GM21447 (cell line): ENCODE data around the gene XRN1.
"Not testable (repeated sequence)": the region's sequence is repeated elsewhere in the genome, so short reads cannot be mapped to it uniquely, and the experiment has no call there.

Source experiments
- ATAC-seq: cut with Tn5 transposase; IDR thresholded peaks from one replicate; pipeline ENCODE4 v1.9.1; 2021; ENCODE audit not compliant: unreplicated experiment

Gene XRN1

DNA sequence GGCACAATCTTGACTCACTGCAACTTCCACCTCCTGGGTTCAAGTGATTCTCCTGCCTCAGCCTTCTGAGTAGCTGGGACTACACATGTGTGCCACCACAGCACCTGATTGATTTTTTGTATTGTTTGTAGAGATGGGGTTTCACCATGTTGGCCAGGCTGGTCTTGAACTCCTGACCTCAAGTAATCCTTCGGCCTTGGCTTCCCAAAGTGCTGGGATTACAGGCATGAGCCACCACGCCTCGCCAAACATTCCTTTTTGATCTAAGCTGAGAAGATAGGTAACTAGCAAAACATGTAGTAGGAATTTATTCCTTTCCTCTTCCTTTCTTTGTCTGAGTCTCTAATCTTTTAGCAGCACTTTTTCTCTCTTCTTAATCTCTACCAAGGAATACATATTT lies 95.1 kb downstream of the XRN1 start:
- not testable (repeated sequence) for ATAC-seq

DNA sequence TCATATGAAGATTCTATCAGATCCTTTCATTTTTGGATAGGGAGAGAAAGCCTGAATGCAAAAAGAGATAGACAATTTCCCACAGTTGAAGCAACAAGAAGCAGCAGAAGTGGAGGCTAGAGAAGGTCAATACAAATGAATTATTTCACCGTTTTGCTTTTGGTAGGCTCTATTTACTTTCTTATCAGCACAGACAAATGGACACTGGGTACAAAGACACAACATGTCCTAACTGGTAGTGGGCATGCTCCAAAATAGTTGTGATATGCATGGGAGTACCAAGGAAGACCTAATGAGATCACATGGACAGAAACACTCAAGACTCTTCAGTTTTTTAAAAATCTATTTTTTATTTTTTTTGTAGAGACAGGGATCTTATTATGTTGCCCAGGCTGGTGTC lies 99.4 kb downstream of the XRN1 start:
- no peak for ATAC-seq

DNA sequence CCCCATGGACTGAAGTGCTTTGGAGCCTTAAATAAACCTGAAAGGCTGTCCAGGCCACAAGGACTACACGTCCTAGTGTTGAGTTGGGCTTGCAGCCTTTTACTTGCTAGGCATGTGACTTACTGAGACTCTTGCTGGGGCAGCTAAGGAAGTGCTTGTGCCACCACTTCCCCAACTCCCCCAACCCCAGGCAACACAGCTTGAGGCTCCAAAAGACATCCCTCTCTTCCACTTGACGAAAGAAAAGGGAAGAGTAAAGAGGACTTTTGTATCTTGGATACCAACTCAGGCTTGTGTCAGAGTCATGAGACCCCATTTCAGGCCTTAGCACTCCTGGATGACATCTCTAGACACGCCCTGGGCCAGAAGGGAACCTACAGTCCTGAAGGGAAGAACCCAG lies 109.8 kb downstream of the XRN1 start:
- ATAC-seq = no peak

DNA sequence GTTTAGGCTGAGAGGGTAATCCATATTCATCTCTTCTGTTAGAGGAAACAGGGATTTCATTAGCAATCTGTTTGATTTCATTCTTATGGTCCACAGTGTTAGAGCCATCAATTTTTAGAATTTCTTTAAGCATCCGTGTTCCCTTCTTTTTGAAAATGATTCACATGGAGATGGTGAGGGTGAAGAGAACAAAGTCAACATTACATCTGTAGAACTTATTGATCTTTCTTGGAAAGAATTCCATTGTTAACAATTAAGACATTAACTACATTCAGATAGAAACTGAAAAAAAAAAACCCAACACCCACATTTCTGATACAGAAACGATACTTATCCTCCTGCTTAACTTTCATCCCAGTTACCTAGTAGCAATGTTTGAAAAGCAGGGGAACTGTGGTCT lies 115.4 kb downstream of the XRN1 start:
- no peak for ATAC-seq

DNA sequence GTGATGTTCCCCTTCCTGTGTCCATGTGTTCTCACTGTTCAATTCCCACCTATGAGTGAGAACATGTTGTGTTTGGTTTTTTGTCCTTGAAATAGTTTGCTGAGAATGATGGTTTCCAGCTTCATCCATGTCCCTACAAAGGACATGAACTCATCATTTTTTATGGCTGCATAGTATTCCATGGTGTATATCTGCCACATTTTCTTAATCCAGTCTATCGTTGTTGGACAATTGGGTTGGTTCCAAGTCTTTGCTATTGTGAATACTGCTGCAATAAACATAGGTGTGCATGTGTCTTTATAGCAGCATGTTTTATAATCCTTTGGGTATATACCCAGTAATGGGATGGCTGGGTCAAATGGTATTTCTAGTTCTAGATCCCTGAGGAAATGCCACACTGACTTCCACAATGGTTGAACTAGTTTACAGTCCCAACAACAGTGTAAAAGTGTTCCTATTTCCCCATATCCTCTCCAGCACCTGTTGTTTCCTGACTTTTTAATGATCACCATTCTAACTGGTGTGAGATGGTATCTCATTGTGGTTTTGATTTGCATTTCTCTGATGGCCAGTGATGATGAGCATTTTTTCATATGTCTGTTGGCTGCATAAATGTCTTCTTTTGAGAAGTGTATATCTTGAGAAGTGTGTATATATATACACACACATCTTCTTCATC lies 123.4 kb downstream of the XRN1 start:
- ATAC-seq = not testable (repeated sequence)

DNA sequence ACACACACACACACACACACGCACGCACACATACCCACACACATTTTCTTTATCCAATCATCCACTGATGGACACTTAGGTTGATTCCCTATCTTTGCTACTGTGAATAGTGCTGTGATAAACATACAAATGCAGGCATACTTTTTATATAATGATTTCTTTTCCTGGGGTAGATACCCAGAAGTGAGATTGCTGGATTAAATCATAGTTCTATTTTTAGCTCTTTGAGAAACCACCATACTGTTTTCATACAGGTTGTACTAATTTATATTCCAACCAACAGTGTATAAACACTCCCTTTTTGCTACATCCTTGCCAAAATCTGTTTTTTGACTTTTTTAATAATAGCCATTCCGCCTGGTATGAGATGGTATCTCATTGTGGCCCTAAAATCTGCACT lies 127.9 kb downstream of the XRN1 start:
- no peak for ATAC-seq

DNA sequence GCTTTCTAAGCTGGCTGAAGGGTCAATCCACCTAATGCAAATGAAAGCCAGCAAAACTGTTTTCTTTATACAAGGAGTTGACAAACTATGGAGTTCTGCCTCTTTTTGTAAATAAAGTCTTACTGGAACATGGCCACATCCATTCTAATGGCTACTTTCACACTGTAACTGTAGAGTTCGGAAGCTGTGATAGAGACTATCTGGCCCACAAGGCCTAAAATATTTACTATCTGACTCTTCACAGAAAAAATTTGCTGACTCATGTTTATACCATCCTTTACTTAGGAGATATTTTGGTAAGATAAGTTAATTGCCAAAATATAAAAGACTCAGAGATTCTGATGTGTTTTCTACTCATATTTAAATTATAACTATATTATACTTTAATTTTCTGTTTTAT lies 128.7 kb downstream of the XRN1 start:
- no peak for ATAC-seq

DNA sequence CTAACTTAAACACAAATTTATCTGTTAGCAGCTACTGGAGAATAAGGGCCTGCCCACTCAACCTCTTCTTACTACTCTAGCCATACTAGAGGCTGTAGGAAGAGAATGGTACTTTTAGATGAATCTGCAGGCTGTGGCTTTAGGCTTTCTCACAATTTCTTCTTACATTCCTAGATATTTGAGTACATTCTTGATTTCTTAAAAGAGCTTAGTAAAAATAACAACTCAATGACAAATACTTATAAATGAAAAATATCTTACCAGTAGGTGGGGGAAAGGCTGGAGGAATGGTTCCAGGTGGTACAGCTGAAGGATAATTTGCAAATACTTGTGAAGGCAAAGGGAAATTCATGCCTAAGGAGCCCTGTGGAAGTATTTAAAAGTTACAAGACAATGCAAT lies 129.5 kb downstream of the XRN1 start:
- no peak for ATAC-seq

DNA sequence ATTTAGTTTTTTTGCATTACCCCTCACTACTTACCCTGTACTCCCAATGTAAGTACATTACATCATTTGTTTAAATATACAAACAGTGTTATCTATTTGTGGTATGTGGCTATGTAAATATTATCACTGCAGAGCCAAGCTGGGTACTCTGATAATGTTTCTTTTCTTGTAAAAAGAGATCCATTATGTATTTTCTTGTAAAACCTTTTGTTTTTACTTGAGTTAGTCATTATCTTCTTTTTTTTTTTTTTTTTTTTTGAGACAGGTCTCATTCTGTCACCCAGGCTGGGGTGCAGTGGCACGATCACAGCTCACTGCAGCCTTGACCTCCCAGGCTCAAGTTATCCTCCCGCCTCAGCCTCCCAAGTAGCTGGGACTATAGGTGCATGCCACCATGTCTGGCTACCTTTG lies 131.9 kb downstream of the XRN1 start:
- not testable (repeated sequence) for ATAC-seq

DNA sequence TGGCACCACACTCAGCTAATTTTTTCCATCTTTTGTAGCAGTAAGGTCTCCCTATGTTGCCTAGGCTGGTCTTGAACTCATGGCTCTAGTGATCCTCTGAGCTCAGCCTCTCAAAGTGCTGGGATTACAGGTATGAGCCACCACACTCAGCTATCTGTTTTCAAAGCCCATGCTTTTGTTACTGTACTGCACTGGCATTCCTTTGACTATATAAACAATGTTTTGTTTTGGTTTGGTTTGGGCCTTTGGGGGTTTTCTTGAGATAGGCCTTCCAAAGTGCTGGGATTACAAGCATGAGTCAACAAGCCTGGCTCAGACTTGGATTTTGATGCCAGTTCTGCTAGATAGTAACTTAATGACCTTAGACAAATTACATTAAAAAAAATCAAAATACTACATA lies 132.8 kb downstream of the XRN1 start:
- ATAC-seq = no peak

DNA sequence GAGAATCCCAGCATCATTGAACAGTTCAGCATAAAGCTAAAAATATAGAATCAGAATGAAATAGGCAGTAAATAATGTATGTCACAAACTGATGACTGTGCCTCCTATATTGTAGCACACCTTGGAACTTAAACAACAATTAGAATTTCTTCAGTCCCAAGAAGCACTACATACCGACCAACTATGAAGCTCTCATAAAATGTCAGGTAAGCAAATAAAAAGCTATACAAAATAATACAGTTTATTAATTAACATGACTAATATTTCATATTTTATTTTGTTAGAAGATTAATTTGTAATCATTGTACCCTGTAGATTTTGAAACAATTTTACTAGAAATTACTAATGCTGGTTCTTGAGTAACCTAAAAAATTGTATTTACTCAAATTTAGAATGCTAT lies 137.4 kb downstream of the XRN1 start:
- ATAC-seq = no peak

DNA sequence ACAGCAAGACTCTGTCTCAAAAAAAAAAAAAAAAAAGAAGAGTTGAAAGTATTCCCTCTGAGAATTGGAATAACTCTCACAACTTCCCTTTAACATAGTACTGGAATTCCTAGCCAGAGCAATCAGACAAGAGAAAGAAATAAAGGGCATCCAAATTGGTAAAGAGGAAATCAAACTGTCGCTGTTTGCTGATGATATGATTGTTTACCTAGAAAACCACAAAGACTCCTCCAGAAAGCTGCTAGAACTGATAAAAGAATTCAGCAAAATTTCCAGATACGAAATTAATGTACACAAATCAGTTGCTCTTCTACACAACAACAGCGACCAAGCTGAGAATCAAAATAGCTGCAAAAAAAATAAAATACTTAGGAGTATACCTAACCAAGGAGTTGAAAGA lies 145.0 kb downstream of the XRN1 start:
- ATAC-seq = not testable (repeated sequence)

DNA sequence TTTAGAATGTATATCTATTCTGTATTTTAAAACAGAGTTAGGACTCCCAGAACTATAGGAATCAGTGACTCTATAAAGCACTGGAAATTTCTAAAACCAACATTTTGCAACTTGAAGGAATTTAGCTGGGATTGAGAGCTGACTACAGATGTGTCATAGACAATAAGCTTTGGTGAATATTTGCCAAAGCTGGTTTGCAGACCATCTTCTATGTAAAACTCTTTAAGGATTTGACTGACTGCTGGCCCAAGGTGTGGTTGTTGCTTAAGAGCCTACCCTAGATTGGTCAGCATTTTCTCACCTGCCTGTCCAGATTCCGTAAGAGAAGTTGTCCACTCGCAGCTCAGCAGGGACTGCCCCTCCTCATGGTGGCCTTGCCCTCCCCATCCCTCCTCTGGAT lies 149.2 kb downstream of the XRN1 start:
- no peak for ATAC-seq

DNA sequence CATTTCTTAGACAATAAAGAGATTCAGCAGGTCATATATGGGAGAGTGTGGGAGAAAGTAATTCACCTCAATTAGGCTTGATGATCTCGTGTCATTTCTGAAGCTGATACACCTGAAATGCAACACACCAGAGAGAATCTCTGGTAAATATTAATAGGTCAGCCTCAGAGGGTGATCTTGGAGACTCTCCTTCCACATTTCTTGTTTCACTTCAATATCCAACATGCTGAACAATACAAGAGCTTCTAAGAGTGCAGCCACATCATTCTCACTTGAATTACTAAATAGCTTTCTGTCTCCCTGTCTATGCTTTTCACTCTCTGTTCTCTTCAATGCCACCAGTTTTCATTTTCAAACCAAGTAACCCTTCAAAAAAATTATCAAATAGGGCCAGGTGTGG lies 151.3 kb downstream of the XRN1 start:
- no peak for ATAC-seq

DNA sequence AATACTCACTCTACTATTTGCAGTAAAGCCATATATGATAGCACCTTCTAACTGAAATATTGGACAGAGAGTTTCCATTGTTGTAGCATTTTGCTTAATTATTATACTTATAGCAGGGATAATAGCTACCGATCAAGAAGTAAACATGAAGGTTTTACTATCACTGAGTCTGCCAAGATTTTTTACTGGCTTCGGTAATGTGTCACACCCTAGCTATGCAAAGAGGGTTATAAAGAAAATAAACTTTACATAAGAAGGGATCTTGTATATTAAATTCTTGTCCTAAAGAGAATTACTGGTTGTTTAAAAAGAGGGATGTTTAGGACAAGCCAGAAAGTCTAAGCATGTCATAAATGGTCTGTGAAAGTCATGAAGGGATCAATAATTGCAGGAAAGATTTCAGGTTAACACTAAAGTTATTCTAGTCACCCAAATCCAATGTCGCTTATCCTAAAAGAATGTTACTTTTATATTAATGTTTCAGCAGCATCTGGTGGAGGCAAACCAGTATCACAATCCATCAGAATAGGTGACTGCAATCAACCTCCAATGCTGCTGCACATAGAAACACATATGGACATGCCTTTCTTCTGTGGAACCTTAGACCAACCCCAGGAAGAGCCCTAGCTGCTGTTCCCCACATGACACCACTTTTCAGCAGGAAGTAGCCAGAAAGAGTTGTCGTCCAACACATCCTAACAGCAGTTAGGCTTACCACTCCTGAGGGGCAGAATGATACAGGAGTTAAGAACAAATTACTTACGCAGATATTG lies 159.8 kb downstream of the XRN1 start:
- no peak for ATAC-seq

DNA sequence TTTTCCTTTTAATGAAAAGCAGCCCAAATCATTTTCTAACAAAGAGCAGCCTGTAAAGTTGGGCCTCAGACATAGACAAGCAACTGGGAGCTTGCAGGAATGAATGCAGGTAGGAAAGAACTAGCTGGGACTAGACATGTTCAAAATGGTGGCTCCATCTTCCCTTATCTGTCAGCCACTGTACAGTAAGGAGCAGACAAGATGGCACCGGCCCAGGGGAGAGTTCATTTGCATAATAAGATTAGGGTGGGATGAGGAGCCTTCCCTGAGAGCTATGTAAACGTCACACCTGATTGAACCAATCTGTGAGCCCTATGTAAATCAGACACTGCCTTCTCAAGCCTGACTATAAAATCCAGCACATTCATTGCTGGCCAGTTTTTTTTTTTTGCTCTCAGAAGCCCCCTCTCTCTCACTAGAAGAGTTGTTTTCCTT lies 162.7 kb downstream of the XRN1 start:
- no peak for ATAC-seq

DNA sequence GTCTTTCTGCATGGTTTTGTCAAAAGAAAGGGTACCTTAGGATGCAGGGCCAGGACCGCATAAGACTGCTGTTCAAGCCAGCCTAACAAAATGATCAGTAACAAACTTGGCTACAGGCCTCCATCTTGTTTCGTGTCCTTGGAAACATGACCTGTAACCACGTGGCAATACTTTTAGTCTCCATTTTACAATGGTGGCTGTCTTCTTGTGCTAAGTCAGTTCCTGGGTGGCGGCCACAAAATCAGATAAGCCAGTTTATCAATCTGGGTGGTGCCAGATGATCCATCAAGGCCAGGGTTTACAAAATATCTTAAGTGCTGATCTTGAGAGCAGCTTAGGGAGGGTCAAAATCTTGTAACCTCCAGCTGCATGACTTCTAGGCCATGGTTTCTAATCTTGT lies 165.3 kb downstream of the XRN1 start:
- ATAC-seq = no peak

DNA sequence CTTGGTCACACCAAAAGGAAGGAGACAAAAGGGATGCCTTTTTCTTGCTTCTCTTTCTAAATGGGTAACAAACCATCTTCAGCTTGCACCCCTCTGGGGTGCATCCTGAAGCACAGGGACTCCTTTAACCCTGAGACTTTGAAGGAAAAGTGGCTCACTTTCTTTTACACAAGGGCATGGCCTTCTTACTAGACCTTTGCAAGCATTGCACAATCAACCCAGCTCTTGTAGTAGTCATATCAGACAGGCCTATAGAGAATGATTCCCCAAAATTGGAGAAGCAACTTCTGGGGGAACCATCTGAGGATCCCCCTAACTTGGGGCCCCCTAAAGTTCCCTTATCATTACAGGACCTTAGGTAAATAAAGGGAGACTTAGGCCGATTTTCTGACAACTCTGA lies 166.4 kb downstream of the XRN1 start:
- ATAC-seq = no peak

DNA sequence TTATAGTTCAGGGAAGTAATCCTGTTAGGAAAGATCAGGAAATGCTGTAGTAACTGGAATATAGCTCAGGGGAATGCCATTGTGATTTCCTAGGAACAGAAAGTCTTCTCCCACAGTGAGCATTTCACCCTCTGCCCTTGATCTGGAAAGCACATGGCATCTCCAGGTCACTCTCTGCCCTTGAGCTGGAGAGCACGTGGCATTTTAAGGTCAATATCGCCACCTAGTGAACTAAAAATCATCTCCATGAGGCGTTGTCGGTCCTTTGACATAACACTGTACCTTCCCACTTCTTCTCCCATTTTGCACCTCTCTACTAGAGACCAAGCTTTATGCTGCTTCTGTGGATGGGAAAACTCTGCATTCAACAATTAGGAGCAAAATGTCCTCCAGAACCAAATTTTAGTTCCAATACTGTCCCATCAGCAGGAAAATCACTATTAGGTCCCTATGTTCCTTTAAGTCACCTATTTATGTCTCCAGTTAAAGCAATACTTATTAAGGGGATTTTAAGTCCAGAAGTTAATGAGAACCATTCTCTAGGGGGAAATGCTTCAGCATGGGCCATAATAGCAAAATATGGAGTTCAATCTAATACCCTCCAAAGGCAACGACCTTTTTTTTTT lies 167.8 kb downstream of the XRN1 start:
- ATAC-seq = peak; percentile 90

DNA sequence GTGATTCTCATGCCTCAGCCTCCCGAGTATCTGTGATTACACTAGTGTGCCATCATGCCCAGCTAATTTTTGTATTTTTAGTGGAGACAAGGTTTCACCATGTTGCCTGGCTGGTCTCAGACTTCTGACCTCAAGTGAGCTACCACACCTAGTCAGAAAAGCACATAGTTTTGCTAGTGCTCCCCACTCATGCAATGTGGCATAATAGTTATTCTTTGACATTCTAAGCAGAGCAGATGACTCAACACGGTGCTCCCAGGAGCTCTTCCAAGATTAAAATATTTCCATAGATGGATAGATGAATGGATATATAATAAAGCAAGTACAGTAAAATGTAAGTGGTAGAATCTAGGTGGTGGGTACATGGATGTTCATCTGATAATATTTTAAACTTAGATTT lies 169.4 kb downstream of the XRN1 start:
- ATAC-seq = no peak

DNA sequence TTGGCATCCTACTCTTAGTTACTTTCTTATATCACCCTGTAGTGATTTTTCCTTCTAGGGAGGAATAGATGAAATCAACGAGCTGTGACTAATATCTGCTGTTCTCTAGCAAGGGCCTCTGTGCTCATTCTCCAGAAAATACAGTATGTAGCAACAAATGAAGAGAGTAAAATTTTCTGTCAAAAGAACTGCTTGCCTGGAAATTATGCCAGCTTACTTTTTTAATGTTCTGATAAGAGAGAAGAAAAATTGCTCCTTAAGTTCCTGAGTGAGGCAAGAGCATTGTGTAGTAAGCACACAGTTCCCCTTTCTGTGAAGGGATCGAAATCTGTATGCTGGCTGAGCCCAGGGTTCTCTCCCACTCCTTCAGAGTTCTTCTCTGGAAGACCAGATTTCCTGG lies 171.1 kb downstream of the XRN1 start:
- no peak for ATAC-seq

DNA sequence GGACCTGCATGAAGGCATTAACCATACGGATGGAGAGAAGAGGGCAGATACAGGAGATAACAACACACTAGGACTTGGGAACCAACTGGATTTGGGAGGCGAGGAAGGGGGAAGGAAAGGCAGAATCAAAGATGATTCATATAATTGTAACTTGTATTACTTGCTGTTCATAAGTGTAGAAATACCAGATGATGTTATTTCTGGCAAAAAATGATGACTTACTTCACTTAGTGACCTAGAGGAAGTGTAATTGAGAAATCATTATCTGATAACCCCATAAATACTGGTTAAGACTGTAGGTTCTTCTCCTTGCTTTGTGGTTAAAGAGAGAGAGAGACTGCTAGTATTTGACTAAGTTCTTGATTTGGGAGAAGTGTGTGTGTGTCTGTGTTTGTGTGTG lies 172.0 kb downstream of the XRN1 start:
- no peak for ATAC-seq
